Measurements from ENCODE around the gene HAPLN2.
"Not testable (repeated sequence)": the region's sequence is repeated elsewhere in the genome, so short reads cannot be mapped to it uniquely, and the experiment has no call there.

The HAPLN2 gene

GRCh38 chr1:156623946-156624813 is 5.0 kb downstream of the HAPLN2 start:
- peak; percentile 74 for DNase-seq

DNA sequence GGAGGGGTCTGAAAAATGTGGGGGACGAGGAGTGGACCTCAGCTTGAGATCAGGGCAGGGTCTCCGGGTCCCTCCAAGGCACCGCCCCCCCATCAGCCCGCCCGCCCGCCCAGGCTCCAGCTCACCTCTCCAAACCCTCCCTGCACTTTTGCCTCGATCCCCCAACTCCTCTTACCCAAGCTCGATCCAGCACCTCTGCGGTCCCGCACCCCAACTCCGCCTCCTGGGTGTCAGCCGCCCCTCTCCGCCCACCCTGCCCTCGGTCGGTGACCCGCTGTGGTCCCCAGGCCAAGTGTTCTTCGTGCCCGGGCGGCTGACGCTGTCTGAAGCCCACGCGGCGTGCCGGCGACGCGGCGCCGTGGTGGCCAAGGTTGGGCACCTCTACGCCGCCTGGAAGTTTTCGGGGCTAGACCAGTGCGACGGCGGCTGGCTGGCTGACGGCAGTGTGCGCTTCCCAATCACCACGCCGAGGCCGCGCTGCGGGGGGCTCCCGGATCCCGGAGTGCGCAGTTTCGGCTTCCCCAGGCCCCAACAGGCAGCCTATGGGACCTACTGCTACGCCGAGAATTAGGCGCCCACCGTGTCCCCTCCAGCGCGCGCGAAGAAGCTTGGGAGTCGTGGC is 5.7 kb downstream of the HAPLN2 start:
- no peak for DNase-seq

- peak; percentile 84 for DNase-seq
Measured at GRCh38 chr1:156625436-156626078, 6.3 kb downstream of the HAPLN2 start.

DNA sequence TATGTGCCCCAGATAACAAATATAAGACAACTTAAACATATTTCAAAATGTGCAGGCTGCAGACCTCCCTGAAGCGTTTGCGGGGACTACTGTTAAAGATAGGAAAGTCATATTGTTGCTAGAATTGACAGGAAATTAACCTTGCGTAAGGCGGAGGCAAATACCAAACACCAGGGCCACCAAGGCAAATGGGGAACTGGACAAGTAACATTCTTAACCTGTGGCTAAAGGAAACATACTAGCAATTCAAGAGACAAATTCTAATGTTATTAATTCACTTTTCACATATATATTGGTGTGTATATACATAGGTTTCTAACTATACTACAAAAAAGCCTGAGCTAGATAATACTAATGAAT is 6.8 kb downstream of the HAPLN2 start:
- DNase-seq: no peak

GRCh38 chr1:156627313-156627880 is 8.2 kb downstream of the HAPLN2 start:
- peak; percentile 57 for DNase-seq

DNA sequence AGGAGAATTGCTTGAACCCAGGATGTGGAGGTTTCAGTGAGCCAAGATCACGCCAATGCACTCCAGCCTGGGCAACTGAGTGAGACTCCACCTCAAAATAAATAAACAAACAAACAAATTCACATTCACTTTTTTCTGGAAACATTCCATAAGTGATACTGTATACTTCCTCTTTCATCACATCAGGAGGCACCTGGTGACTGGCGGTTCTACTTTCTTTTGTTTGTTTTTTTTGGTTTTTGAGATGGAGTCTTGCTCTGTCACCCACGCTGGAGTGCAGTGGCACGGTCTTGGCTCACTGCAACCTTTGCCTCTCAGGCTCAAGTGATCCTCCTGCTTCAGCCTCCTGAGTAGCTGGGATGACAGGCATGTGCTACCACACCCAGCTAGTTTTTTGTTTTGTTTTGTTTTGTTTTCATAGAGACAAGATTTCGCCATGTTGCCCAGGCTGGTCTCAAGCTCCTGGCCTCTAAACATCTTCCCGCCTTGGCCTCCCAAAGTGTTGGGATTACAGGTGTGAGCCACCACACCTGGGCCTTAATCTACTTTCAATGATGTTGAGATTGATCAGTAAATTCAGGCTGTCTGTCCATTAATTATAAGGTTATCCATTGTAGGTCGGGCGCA is 10.7 kb downstream of the HAPLN2 start:
- DNase-seq: no peak

DNA sequence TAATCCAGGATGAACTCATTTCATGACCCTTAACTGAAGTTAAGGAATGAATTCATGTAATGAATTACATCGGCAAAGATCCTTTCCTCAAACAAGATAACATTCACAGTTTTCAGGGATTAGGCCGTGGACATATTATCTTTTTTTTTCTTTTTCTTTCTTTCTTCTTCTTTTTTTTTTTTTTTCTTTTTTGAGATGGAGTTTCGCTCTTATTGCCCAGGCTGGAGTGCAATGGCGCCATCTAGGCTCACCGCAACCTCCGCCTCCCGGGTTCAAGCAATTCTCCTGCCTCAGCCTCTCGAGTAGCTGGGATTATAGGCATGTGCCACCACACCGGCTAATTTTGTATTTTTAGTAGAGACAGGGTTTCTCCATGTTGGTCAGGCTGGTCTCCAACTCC is 11.9 kb downstream of the HAPLN2 start:
- DNase-seq: not testable (repeated sequence)

GRCh38 chr1:156632355-156632754 is 13.1 kb downstream of the HAPLN2 start:
- no peak for DNase-seq

GRCh38 chr1:156638189-156638985 is 19.2 kb downstream of the HAPLN2 start:
- DNase-seq: no peak

GRCh38 chr1:156639601-156640101 is 20.4 kb downstream of the HAPLN2 start:
- no peak for DNase-seq

GRCh38 chr1:156640842-156641706 is 21.9 kb downstream of the HAPLN2 start:
- no peak for DNase-seq

- DNase-seq: peak; percentile 38
Measured at GRCh38 chr1:156641761-156642264, 22.6 kb downstream of the HAPLN2 start, which contains the start of gene BCAN. BCAN (plus strand) TSS chr1:156642117; CDS start chr1:156646055, 3,938 bp downstream.

DNA sequence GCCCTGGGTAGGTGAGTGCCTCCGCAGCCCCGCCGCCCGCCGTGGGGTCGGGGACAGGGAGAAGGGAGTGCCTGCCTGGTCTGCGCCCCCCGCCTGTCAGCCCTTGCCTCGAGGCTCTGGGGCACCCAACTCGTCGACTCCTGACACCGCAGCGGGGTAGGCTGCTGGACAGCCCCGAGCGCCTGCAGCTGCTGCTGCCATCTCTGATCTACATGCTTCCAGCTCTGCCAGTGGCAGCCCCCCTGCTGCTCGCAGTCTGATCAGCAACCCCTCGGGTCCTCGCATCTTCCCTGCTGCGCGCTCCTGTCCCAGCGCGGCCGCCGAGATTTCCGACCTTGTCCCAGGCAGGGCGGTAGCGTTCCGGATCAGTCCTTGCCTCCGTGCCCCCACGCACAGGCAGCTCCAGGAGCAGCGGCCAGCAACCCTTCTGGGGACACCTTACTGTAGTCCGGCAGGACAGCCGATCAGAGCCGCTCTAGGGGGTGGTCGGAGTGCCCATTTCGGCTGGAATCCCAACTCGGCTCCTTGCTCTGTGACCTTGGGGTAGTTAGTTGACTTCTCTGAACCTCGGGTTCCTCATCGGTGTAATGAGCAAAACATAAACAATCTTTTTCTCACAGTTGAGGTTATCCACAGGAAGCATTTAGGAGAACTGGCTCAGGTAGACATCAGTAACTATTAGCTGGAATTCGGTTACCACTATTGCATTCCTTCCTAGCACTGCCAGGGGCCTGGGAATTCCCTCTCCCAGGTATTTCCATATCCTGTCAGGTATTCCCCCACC is 23.2 kb downstream of the HAPLN2 start:
- no peak for DNase-seq

GRCh38 chr1:156643049-156643777 is 24.0 kb downstream of the HAPLN2 start:
- no peak for DNase-seq

DNA sequence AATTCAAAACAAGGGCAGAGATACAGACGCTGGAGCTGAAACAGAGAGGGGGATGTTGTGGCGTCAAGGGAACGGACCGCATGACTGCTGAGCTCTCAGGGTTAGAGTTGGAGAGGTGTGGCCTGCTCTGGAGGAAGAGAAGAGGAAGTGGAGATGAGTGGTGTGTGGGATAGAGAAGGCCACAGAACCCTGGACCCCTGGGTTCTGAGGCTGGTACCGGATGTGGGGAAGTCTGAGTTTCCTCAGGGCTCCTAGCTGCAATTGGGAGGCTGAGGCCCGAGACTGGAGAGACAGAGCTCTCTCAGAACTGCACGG is 24.5 kb downstream of the HAPLN2 start:
- DNase-seq: peak; percentile 39

DNA sequence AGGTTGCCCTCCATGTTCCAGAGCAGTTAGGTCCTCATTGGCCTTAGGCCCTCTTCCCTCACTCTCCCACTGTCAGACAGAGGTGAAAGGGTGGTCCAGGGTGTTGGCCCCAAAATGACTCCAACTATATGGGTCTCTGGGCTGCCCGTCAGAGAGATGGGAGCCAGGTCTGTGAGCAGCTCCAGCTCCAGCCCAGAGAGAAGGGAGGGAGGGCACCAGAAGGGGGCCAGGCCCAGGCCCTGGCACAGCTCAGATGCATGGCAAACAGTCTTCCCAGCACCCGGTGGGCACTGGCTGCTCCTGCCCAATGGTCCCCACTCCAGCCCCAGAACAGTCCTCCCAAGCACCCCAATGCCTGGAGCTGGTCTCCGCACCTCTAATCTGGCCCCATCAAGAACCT is 24.9 kb downstream of the HAPLN2 start:
- DNase-seq: no peak

DNA sequence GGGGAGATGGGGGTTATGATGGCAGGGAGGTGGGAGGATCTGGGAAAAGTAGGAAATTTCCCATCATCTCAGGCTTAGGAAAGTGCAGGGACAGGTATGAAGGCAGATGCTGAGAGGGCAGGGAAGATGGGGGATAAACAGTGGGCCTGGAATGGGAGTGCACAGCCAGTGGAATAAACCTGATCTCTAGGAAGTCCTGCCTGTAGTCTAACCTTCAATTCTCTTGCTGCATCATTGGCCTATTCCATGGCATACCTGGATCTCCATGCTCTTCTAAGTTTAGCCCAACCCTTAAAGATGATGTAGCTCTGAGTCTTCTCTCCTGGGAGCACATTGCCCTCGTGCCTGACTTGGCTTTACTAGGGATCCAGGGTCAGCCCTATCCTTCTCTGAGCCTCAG is 25.4 kb downstream of the HAPLN2 start:
- no peak for DNase-seq

DNA sequence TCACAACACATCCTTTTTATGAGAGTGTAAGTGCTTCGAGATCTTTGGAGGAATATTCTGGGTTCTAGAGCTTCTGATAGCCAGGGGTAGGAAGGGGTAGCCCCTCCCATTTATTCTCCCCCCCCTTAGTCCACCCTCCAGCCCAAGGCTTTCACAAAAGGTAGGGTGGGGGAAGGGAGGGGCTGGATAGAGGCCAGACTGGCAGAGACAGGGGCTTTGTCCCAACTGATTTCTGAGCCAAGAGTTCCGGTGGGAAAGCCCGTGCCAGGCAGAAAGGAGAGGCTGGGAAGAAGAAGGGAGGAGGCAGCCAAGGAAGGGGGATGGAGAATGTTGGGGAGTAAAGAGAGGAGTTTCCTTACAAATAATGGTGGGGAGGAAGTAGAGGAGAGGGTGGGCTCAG is 25.8 kb downstream of the HAPLN2 start:
- DNase-seq: no peak

DNA sequence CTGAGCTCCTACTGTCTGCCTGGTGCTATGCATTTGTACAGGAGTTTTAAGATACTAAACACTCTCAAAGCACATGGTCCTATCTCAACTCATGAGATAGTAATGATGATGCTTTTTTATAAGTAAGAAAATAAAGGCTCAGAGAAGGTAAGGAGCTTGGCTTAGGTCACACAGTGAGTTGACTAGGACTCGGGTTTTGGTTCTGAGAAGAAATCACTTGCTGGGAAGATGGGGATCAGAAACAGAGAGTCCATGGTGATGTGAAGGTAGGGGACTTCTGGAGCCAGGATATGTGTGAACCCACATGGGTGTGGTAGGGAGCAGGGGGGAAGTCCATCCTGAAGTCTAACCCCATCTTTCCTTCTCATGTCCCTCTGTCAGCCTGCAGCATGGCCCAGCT is 26.5 kb downstream of the HAPLN2 start:
- no peak for DNase-seq

Data from stimulated activated CD8-positive, alpha-beta memory T cell treated with anti-CD3 and anti-CD28 coated beads, Interleukin-4, amount 100 ng/mL, for 48 hours (primary cell).